PFSK-1 (cell line): Measurements from ENCODE around the gene ENTPD1.

Experiments used
- FOXP2 ChIP-seq: optimal IDR thresholded peaks from 2 replicates; pipeline ENCODE3; 2011; ENCODE audit warnings: borderline replicate concordance, control low read depth, inconsistent platforms; ENCODE audit not compliant: insufficient read depth; ENCODE audit errors: extremely low read length, extremely low read depth
- POLR2AphosphoS5 ChIP-seq: IDR thresholded peaks from 2 replicates; pipeline ENCODE4 v1.6.1; 2012; ENCODE audit warnings: low read depth, mild to moderate bottlenecking, control low read depth, low read length, moderate library complexity
- SIN3A ChIP-seq: IDR thresholded peaks from 2 replicates; pipeline ENCODE4 v1.6.1; 2012; ENCODE audit warnings: mild to moderate bottlenecking, low read length, moderate library complexity, borderline replicate concordance; ENCODE audit not compliant: insufficient read depth
- TAF1 ChIP-seq: IDR thresholded peaks from 2 replicates; pipeline ENCODE4 v1.6.1; 2012; ENCODE audit warnings: low read length, control low read depth, borderline replicate concordance; ENCODE audit not compliant: insufficient read depth
- TF ChIP-seq, protein P1 (sequence below), 2 experiments: IDR thresholded peaks; 2 replicates each; pipeline versions ENCODE4 v1.6.1 to v1.8.0; 2011 to 2012; ENCODE audit warnings: low read depth in 2 of 2, low read length in 2 of 2, control low read depth in 1 of 2, inconsistent platforms in 1 of 2, mild to moderate bottlenecking in 1 of 2, moderate library complexity in 1 of 2; ENCODE audit not compliant: insufficient read depth in 1 of 2

- TF ChIP-seq POLR2AphosphoS5 (no peak), SIN3A (no peak), TAF1 (no peak), FOXP2 (no peak)
- TF ChIP-seq, protein P1, sequence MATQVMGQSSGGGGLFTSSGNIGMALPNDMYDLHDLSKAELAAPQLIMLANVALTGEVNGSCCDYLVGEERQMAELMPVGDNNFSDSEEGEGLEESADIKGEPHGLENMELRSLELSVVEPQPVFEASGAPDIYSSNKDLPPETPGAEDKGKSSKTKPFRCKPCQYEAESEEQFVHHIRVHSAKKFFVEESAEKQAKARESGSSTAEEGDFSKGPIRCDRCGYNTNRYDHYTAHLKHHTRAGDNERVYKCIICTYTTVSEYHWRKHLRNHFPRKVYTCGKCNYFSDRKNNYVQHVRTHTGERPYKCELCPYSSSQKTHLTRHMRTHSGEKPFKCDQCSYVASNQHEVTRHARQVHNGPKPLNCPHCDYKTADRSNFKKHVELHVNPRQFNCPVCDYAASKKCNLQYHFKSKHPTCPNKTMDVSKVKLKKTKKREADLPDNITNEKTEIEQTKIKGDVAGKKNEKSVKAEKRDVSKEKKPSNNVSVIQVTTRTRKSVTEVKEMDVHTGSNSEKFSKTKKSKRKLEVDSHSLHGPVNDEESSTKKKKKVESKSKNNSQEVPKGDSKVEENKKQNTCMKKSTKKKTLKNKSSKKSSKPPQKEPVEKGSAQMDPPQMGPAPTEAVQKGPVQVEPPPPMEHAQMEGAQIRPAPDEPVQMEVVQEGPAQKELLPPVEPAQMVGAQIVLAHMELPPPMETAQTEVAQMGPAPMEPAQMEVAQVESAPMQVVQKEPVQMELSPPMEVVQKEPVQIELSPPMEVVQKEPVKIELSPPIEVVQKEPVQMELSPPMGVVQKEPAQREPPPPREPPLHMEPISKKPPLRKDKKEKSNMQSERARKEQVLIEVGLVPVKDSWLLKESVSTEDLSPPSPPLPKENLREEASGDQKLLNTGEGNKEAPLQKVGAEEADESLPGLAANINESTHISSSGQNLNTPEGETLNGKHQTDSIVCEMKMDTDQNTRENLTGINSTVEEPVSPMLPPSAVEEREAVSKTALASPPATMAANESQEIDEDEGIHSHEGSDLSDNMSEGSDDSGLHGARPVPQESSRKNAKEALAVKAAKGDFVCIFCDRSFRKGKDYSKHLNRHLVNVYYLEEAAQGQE (IDR thresholded peaks at IDR 0.05; ENCODE audit: insufficient read depth in 1 of 2, low read depth in 2 of 2, low read length in 2 of 2), result no peak
Observed at GRCh38 chr10:95840681-95841080, 84.7 kb downstream of the ENTPD1 start.
